ENCODE data around the gene SEC14L3.

GRCh38 chr22:30427871-30428270 is 43.9 kb downstream of the SEC14L3 start:
- TF ChIP-seq CTCF (IDR thresholded peaks at IDR 0.05; ENCODE audit: poor library complexity) (no peak), EZH2phosphoT487 (IDR thresholded peaks at IDR 0.05; ENCODE audit: low read depth, severe bottlenecking, unreplicated experiment) (no peak)
